MM.1S (cell line): ENCODE results near the gene APBB1IP.
"Not testable (repeated sequence)": the region's sequence is repeated elsewhere in the genome, so short reads cannot be mapped to it uniquely, and the experiment has no call there.

Source experiments
- EZH2 ChIP-seq: fragments of 300-600 bp; sonication (generic); optimal IDR thresholded peaks from 2 replicates; pipeline ENCODE3; 2017; ENCODE audit warnings: low read depth, mild to moderate bottlenecking, antibody characterized with exemption, low read length, mixed read lengths
- EZH2phosphoT487 ChIP-seq: fragments of 300-600 bp; sonication (generic); IDR thresholded peaks from 2 replicates; pipeline ENCODE4 v1.6.1; 2018; ENCODE audit warnings: antibody characterized with exemption, low read length
- TF ChIP-seq, protein P1 (sequence below): fragments of 300-600 bp; sonication (generic); IDR thresholded peaks from 2 replicates; pipeline ENCODE4 v1.5.1; 2016; ENCODE audit warnings: antibody characterized with exemption, low read length, mixed read lengths

DNA sequence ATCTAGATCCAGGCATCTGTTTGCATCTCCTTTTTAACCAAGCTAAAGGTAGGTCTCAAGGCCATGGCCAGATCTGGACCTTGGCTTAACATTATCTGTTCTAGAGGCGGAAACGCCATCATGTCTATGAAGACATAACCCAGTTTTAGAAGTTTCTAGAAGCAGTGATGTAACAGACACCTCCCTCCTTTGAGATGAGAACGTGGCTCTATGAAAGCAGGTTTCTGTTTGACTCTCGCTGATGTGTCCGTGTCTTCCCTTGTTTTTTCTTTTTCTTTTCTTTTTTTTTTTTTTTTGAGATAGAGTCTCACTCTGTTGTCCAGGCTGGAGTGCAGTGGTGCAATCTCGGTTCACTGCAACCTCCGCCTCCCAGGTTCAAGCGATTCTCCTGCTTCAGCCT lies 36.7 kb downstream of the APBB1IP start:
- TF ChIP-seq, protein P1, sequence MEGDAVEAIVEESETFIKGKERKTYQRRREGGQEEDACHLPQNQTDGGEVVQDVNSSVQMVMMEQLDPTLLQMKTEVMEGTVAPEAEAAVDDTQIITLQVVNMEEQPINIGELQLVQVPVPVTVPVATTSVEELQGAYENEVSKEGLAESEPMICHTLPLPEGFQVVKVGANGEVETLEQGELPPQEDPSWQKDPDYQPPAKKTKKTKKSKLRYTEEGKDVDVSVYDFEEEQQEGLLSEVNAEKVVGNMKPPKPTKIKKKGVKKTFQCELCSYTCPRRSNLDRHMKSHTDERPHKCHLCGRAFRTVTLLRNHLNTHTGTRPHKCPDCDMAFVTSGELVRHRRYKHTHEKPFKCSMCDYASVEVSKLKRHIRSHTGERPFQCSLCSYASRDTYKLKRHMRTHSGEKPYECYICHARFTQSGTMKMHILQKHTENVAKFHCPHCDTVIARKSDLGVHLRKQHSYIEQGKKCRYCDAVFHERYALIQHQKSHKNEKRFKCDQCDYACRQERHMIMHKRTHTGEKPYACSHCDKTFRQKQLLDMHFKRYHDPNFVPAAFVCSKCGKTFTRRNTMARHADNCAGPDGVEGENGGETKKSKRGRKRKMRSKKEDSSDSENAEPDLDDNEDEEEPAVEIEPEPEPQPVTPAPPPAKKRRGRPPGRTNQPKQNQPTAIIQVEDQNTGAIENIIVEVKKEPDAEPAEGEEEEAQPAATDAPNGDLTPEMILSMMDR, result not testable (repeated sequence)
- TF ChIP-seq EZH2phosphoT487, EZH2: not testable (repeated sequence)
